ENCODE results near the gene STK32A.

The STK32A gene

GRCh38 chr5:147259837-147260236, 25.0 kb downstream of the STK32A start:
- DNase-seq: no peak

GRCh38 chr5:147267082-147267832, 32.4 kb downstream of the STK32A start:
- no peak for DNase-seq

GRCh38 chr5:147276497-147276896, 41.7 kb downstream of the STK32A start:
- DNase-seq: no peak

GRCh38 chr5:147286296-147286695, 51.5 kb downstream of the STK32A start:
- no peak for DNase-seq

- DNase-seq: no peak
Measured at GRCh38 chr5:147287110-147287509, 52.3 kb downstream of the STK32A start.

- DNase-seq: no peak
Measured at GRCh38 chr5:147290261-147290660, 55.4 kb downstream of the STK32A start.

GRCh38 chr5:147303251-147303650, 68.4 kb downstream of the STK32A start:
- no peak for DNase-seq

GRCh38 chr5:147303976-147304375, 69.2 kb downstream of the STK32A start:
- no peak for DNase-seq

GRCh38 chr5:147305147-147305546, 70.3 kb downstream of the STK32A start:
- DNase-seq: no peak

- no peak for DNase-seq
Measured at GRCh38 chr5:147306351-147306750, 71.5 kb downstream of the STK32A start.

GRCh38 chr5:147307170-147307569, 72.3 kb downstream of the STK32A start:
- DNase-seq: no peak

- no peak for DNase-seq
Measured at GRCh38 chr5:147309621-147310020, 74.8 kb downstream of the STK32A start.

GRCh38 chr5:147310059-147310704, 75.4 kb downstream of the STK32A start:
- DNase-seq: no peak

GRCh38 chr5:147317978-147318684, 83.3 kb downstream of the STK32A start:
- DNase-seq: no peak

GRCh38 chr5:147321569-147321968, 86.7 kb downstream of the STK32A start:
- DNase-seq: no peak

GRCh38 chr5:147327421-147327820, 92.6 kb downstream of the STK32A start:
- DNase-seq: no peak

- no peak for DNase-seq
Measured at GRCh38 chr5:147327905-147328304, 93.1 kb downstream of the STK32A start.

GRCh38 chr5:147332658-147333057, 97.8 kb downstream of the STK32A start:
- no peak for DNase-seq

- no peak for DNase-seq
Measured at GRCh38 chr5:147336876-147337275, 102.0 kb downstream of the STK32A start.

GRCh38 chr5:147339313-147339712, 104.5 kb downstream of the STK32A start:
- DNase-seq: no peak

- no peak for DNase-seq
Measured at GRCh38 chr5:147340941-147341340, 106.1 kb downstream of the STK32A start.

GRCh38 chr5:147341345-147341744, 106.5 kb downstream of the STK32A start:
- DNase-seq: no peak

- no peak for DNase-seq
Measured at GRCh38 chr5:147344861-147345260, 110.0 kb downstream of the STK32A start.

GRCh38 chr5:147346006-147346561, 111.3 kb downstream of the STK32A start:
- DNase-seq: peak in 1 of 2 experiments; percentile 19

Measured in NCI-H526 (cell line).